Natural killer cell (primary cell): Measurements from ENCODE around the gene AOPEP. TPM values are rescaled to one million over a fixed set of nuclear protein-coding genes. Genes with fewer than 3 reads are reported as not detected.

Source experiments
- ATAC-seq, 3 donors: fragments of 150-1000 bp in 2 of 3; fragments of 200-7000 bp in 1 of 3; cut with Tn5 transposase; 1 replicate in 1 of 3; 2 replicates in 2 of 3; pipeline ENCODE4 v1.10.0; 2021; ENCODE audit warnings: mild to moderate bottlenecking in 2 of 3, moderate library complexity in 2 of 3
- DNase-seq, 2 donors: peaks; one replicate each; pipeline versions ENCODE4 v3.0.0 to v3.0.0-alpha.2; 2013 to 2021; ENCODE audit warnings: mixed read lengths in 1 of 2
- H3K27ac ChIP-seq: one replicate; pipeline ENCODE4 v1.5.1; 2013; ENCODE audit warnings: mild to moderate bottlenecking, low read length
- H3K27me3 ChIP-seq: one replicate; pipeline ENCODE4 v1.6.1; 2013; ENCODE audit warnings: low read length; ENCODE audit not compliant: control insufficient read depth, insufficient read depth
- H3K36me3 ChIP-seq: one replicate; pipeline ENCODE4 v1.6.1; 2013; ENCODE audit warnings: low read length; ENCODE audit not compliant: control insufficient read depth, insufficient read depth
- H3K4me1 ChIP-seq: one replicate; pipeline ENCODE4 v1.6.1; 2013; ENCODE audit warnings: low read length; ENCODE audit not compliant: control insufficient read depth, insufficient read depth
- H3K4me3 ChIP-seq: one replicate; pipeline ENCODE4 v1.5.1; 2013; ENCODE audit warnings: low read length
- H3K9me3 ChIP-seq: one replicate; pipeline ENCODE4 v1.6.1; 2013; ENCODE audit warnings: low read length; ENCODE audit not compliant: control insufficient read depth, insufficient read depth
- H3K27ac Mint-ChIP-seq, 2 donors: one replicate each; pipeline ENCODE4 v1.8.0; 2022; ENCODE audit warnings: mild to moderate bottlenecking in 2 of 2, mixed read lengths in 2 of 2, moderate library complexity in 1 of 2
- H3K27me3 Mint-ChIP-seq, 2 donors: one replicate each; pipeline ENCODE4 v1.8.0; 2022; ENCODE audit warnings: low read depth in 2 of 2, mixed read lengths in 2 of 2
- H3K36me3 Mint-ChIP-seq: one replicate; pipeline ENCODE4 v1.8.0; 2022; ENCODE audit warnings: mixed read lengths
- H3K4me1 Mint-ChIP-seq, 2 donors: one replicate each; pipeline ENCODE4 v1.8.0; 2022; ENCODE audit warnings: mixed read lengths in 2 of 2
- H3K4me3 Mint-ChIP-seq: one replicate; pipeline ENCODE4 v1.8.0; 2022; ENCODE audit warnings: mild to moderate bottlenecking, moderate library complexity, mixed read lengths
- H3K9me3 Mint-ChIP-seq, 2 donors: one replicate each; pipeline ENCODE4 v1.8.0; 2022; ENCODE audit warnings: mixed read lengths in 2 of 2
- CTCF ChIP-seq: fragments of 200-600 bp; IDR thresholded peaks from one replicate; pipeline ENCODE4 v1.8.0; 2022; ENCODE audit warnings: antibody characterized with exemption
- WGBS: methylation state at CpG from one replicate; pipeline ENCODE4 v1.1.7; 2013; ENCODE audit warnings: missing lambda C conversion rate; ENCODE audit not compliant: insufficient coverage; 5-methylcytosine and 5-hydroxymethylcytosine counted together
- intact Hi-C: fragments of 100-400 bp; cut with micrococcal nuclease; formaldehyde crosslinking; loops from one replicate; pipeline ENCODE4 v1.14.2; 2022
- total RNA-seq, 4 donors: library from RNA; stranded (reverse); fragments of 120-200 nt in 1 of 4; gene quantifications; one replicate each; pipeline versions ENCODE4 v1.2.3 to v1.2.4, GENCODE V29; 2013 to 2022

AOPEP gene
- total RNA-seq, 3 donors from 2014 or later (not counting 1 experiment from before 2014, with no cell fraction given) = 20.1 to 22.6 (median 20.6) TPM

- Histone ChIP-seq H3K36me3 (no peaks in the 10 kb centered on the region), H3K4me1 (no peaks in the 10 kb centered on the region), H3K27me3 (no peaks in the 10 kb centered on the region), H3K9me3 (no peaks in the 10 kb centered on the region), H3K4me3 (no peak overlapping the region), H3K27ac (no peak overlapping the region)
- Mint-ChIP-seq H3K27me3 (no peaks in the 10 kb centered on the region), H3K4me1 (no peaks in the 10 kb centered on the region), H3K36me3 (no peaks in the 10 kb centered on the region), H3K27ac (peak overlapping the region in 1 of 2 donors; percentile 9), H3K4me3 (no peak overlapping the region), H3K9me3 (no peaks in the 10 kb centered on the region)
- DNase-seq (no peak), ATAC-seq (no peak)
- WGBS = 85% methylated on average over 9 of the region's 10 CpGs
- intact Hi-C loops = no loop called here
- no peak for TF ChIP-seq CTCF
These were observed 247.8 kb downstream of the AOPEP start for GRCh38 chr9:94974154-94974879.

GRCh38 chr9:94975480-94975879 lies 249.0 kb downstream of the AOPEP start:
- Histone ChIP-seq H3K9me3 (no peaks in the 10 kb centered on the region), H3K4me1 (no peaks in the 10 kb centered on the region), H3K27ac (no peak overlapping the region), H3K36me3 (no peaks in the 10 kb centered on the region), H3K27me3 (no peaks in the 10 kb centered on the region), H3K4me3 (no peak overlapping the region)
- H3K27me3 Mint-ChIP-seq = no peaks in the 10 kb centered on the region
- DNase-seq (no peak), ATAC-seq (no peak)
- TF ChIP-seq CTCF = no peak
- H3K27ac Mint-ChIP-seq = no peak overlapping the region
- intact Hi-C loops = no loop called here
- WGBS = 95% methylated on average over 11 of the region's 11 CpGs
- no peak overlapping the region for H3K4me3 Mint-ChIP-seq
- H3K9me3 Mint-ChIP-seq = no peaks in the 10 kb centered on the region
- H3K36me3 Mint-ChIP-seq = no peaks in the 10 kb centered on the region
- no peaks in the 10 kb centered on the region for H3K4me1 Mint-ChIP-seq

- no peak overlapping the region for H3K4me3 Mint-ChIP-seq
- H3K27ac Mint-ChIP-seq = no peak overlapping the region
- H3K4me3 ChIP-seq = no peak overlapping the region
These were observed 249.6 kb downstream of the AOPEP start for GRCh38 chr9:94976077-94976476.

More at GRCh38 chr9:94976077-94976476, 249.6 kb downstream of the AOPEP start:
- Mint-ChIP-seq H3K9me3 (no peaks in the 10 kb centered on the region), H3K27me3 (no peaks in the 10 kb centered on the region), H3K4me1 (no peaks in the 10 kb centered on the region), H3K36me3 (no peaks in the 10 kb centered on the region)
- 98% methylated on average over 4 of the region's 4 CpGs for WGBS
- ATAC-seq (no peak), DNase-seq (no peak)
- Histone ChIP-seq H3K9me3 (no peaks in the 10 kb centered on the region), H3K36me3 (no peaks in the 10 kb centered on the region), H3K27me3 (no peaks in the 10 kb centered on the region), H3K4me1 (no peaks in the 10 kb centered on the region), H3K27ac (no peak overlapping the region)
- intact Hi-C loops = no loop called here
- TF ChIP-seq CTCF = no peak
